Body of pancreas (tissue), 4 donors: Measurements from ENCODE around the gene LAMB3.

Experiments used
- POLR2A ChIP-seq, 3 donors: fragments of 450-650 bp; IDR thresholded peaks; one replicate each; pipeline ENCODE4 v1.6.1; 2016; ENCODE audit warnings: antibody characterized with exemption in 3 of 3, mild to moderate bottlenecking in 2 of 3
- TF ChIP-seq, protein P1 (sequence below), 7 experiments: fragments of 450-650 bp in 4 of 7; fragments of 200-600 bp in 3 of 7; sonication (generic) in 3 of 7; IDR thresholded peaks; one replicate each; pipeline ENCODE4 v1.5.1; 2016 to 2019; ENCODE audit warnings: antibody characterized with exemption in 7 of 7

DNA sequence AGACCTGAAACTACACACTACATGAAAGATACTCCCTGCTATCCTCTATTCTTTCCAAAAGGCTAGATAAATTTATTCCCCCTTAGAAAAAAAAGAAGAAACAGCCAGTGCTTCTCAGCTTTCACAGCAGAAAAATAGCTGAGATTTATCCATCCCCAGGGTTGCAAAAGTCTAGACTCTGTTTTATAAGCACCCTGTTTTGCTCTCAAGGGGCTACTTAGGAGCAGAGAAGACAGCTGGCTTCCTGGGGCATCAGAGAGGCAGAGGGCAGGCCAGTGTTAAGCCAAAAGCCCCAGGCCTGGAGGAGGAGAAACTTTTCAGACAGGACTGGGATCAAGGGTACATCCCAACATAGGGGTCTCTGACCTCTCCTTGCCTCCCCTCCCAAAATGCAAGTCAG, 3.9 kb downstream of the LAMB3 start:
- TF ChIP-seq POLR2A (IDR thresholded peaks at IDR 0.05) = no peak
- TF ChIP-seq, protein P1, sequence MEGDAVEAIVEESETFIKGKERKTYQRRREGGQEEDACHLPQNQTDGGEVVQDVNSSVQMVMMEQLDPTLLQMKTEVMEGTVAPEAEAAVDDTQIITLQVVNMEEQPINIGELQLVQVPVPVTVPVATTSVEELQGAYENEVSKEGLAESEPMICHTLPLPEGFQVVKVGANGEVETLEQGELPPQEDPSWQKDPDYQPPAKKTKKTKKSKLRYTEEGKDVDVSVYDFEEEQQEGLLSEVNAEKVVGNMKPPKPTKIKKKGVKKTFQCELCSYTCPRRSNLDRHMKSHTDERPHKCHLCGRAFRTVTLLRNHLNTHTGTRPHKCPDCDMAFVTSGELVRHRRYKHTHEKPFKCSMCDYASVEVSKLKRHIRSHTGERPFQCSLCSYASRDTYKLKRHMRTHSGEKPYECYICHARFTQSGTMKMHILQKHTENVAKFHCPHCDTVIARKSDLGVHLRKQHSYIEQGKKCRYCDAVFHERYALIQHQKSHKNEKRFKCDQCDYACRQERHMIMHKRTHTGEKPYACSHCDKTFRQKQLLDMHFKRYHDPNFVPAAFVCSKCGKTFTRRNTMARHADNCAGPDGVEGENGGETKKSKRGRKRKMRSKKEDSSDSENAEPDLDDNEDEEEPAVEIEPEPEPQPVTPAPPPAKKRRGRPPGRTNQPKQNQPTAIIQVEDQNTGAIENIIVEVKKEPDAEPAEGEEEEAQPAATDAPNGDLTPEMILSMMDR (IDR thresholded peaks at IDR 0.05) = no peak
